ENCODE data around the gene BEST1.

DNA sequence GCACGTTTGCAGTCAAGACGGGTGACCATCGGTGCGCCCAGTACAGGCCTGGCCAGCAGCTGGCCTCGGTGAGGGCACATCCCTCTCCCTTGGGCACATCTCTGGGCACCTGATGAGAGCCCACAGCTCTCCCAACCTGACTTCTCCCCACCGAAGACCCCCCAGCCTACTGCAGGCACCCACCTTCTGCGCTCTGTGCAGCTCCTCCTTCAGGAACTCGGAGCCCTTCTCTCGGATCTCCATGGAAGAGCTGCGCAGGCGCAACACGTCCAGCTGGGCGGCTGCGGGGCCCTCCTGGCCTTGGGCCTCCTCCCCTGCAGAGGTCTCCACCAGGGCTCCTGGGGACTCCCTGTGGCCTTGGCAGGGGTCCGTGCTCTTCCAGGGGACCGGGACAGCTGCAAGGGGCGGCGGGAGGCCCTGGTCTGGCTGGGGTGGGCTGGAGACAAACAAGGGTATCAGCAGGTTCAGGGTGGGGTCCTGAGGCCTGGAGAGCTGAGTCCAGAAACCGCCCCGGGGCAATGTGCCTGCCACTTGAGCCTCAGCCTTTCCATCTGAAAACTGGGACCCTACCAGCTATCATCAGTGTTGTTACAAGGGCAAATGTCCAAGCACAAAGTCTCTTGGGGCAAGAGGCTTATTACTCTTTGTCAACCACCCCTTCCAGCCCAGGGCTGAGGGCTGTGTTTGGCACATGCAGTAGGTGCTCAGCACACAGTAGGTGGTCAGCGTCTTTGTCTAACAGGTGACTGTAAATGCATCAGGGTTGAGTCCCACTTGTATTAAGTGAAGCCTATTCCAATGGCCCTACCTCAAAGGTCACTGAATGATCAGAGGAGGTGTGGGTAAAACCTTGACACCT lies 42.1 kb upstream of the BEST1 start:
- TF ChIP-seq POLR2A (IDR thresholded peaks at IDR 0.05; ENCODE audit: low read depth, low read length) (no peak), POLR2AphosphoS5 (IDR thresholded peaks at IDR 0.05; ENCODE audit: low read depth, low read length) (no peak), TAF1 (IDR thresholded peaks at IDR 0.05; ENCODE audit: low read depth, low read length) (no peak), SPI1 (IDR thresholded peaks at IDR 0.05; ENCODE audit: low read depth, low read length) (no peak), POU2F2 (IDR thresholded peaks at IDR 0.05; ENCODE audit: low read depth, low read length) (no peak), PAX5 (IDR thresholded peaks at IDR 0.05; ENCODE audit: insufficient read depth, low read length, severe bottlenecking) (no peak)
